Activated T-cell treated with anti-CD3 and anti-CD28 coated beads for 48 hours (primary cell): Measurements from ENCODE around the gene PTGR2.
A peak's percentile ranks its signal among the peaks of the same experiment; 100 is the strongest.
"Not testable (repeated sequence)": the region's sequence is repeated elsewhere in the genome, so short reads cannot be mapped to it uniquely, and the experiment has no call there.

Source experiments
- DNase-seq: peaks from one replicate; pipeline ENCODE4 v3.0.0-alpha.2; 2020; ENCODE audit warnings: low read depth

Gene PTGR2

GRCh38 chr14:73887318-73887616, 35.6 kb downstream of the PTGR2 start:
- peak; percentile 15 for DNase-seq

- no peak for DNase-seq
Measured at GRCh38 chr14:73887694-73888459, 36.2 kb downstream of the PTGR2 start.

GRCh38 chr14:73888460-73888725, 36.8 kb downstream of the PTGR2 start:
- DNase-seq, result no peak

GRCh38 chr14:73888971-73889370, 37.3 kb downstream of the PTGR2 start:
- DNase-seq, result no peak

- DNase-seq, result no peak
Measured at GRCh38 chr14:73889376-73889775, 37.7 kb downstream of the PTGR2 start.

GRCh38 chr14:73894180-73894687, 42.6 kb downstream of the PTGR2 start:
- not testable (repeated sequence) for DNase-seq

GRCh38 chr14:73895939-73896338, 44.3 kb downstream of the PTGR2 start:
- DNase-seq, result no peak

GRCh38 chr14:73896521-73896920, 44.9 kb downstream of the PTGR2 start:
- DNase-seq, result no peak

- DNase-seq, result no peak
Measured at GRCh38 chr14:73903028-73903427, 51.4 kb downstream of the PTGR2 start.

- no peak for DNase-seq
Measured at GRCh38 chr14:73909681-73910080, 58.0 kb downstream of the PTGR2 start.

GRCh38 chr14:73913256-73913655, 61.6 kb downstream of the PTGR2 start:
- DNase-seq, result no peak

- DNase-seq, result no peak
Measured at GRCh38 chr14:73916324-73916723, 64.7 kb downstream of the PTGR2 start.

- DNase-seq, result not testable (repeated sequence)
Measured at GRCh38 chr14:73919457-73919856, 67.8 kb downstream of the PTGR2 start.

- DNase-seq, result no peak
Measured at GRCh38 chr14:73924337-73924736, 72.7 kb downstream of the PTGR2 start.
